Kidney epithelial cell (primary cell): Measurements from ENCODE around the gene LRRC10B. TPM values are rescaled to one million over a fixed set of nuclear protein-coding genes. Genes with fewer than 3 reads are reported as not detected.
"Not testable (repeated sequence)": the region's sequence is repeated elsewhere in the genome, so short reads cannot be mapped to it uniquely, and the experiment has no call there.

Source experiments
- DNase-seq: peaks from one replicate; pipeline ENCODE4 v3.0.0-alpha.2; 2010; ENCODE audit warnings: low read depth
- H3K27me3 ChIP-seq: 2 replicates; pipeline ENCODE4 v1.6.0; 2011; ENCODE audit warnings: low read length; ENCODE audit not compliant: control insufficient read depth, insufficient read depth
- H3K36me3 ChIP-seq: 2 replicates; pipeline ENCODE4 v1.5.1; 2011; ENCODE audit warnings: low read length; ENCODE audit not compliant: control insufficient read depth, insufficient read depth
- H3K4me3 ChIP-seq: 2 replicates; pipeline ENCODE4 v1.5.1; 2011; ENCODE audit warnings: low read depth, mild to moderate bottlenecking, control low read depth, low read length
- CTCF ChIP-seq: IDR thresholded peaks from 2 replicates; pipeline ENCODE4 v1.5.1; 2011; ENCODE audit warnings: mild to moderate bottlenecking, moderate library complexity, low read length, control low read depth, inconsistent platforms; ENCODE audit not compliant: insufficient read depth, poor library complexity, severe bottlenecking
- total RNA-seq: library from RNA; depleted of rRNA; stranded (reverse); fragments of >200 nt; gene quantifications from 2 replicates; pipeline ENCODE4 v1.2.3, GENCODE V29; 2015

The LRRC10B gene
- 0.25 TPM in 1 of 2 replicates, not detected in the other for total RNA-seq

GRCh38 chr11:61507962-61508861 lies at the start of gene LRRC10B:
Gene LRRC10B (plus strand): TSS chr11:61508749. CDS start chr11:61508999, 250 bp downstream.
- H3K27me3 ChIP-seq: peaks cover 49% of the 10 kb centered on the region
- H3K4me3 ChIP-seq: no peak within 1 kb of the TSS
- DNase-seq: no peak

GRCh38 chr11:61460474-61460881 lies 48.1 kb upstream of the LRRC10B start:
- H3K4me3 ChIP-seq: no peak overlapping the region
- no peaks in the 10 kb centered on the region for H3K27me3 ChIP-seq
- H3K36me3 ChIP-seq: no peaks in the 10 kb centered on the region
- no peak for DNase-seq
- no peak for TF ChIP-seq CTCF

More at GRCh38 chr11:61507962-61508861, at the start of gene LRRC10B:
- no peaks in the 10 kb centered on the region for H3K36me3 ChIP-seq
- no peak for TF ChIP-seq CTCF

GRCh38 chr11:61460986-61461385 lies 47.6 kb upstream of the LRRC10B start:
- Histone ChIP-seq H3K36me3 (no peaks in the 10 kb centered on the region), H3K27me3 (no peaks in the 10 kb centered on the region), H3K4me3 (no peak overlapping the region)
- no peak for DNase-seq
- peak; percentile 10 for TF ChIP-seq CTCF

GRCh38 chr11:61467602-61468001 lies 40.9 kb upstream of the LRRC10B start:
- not testable (repeated sequence) for DNase-seq, H3K36me3 ChIP-seq, H3K27me3 ChIP-seq, H3K4me3 ChIP-seq

- no peaks in the 10 kb centered on the region for H3K36me3 ChIP-seq
- H3K27me3 ChIP-seq: no peaks in the 10 kb centered on the region
- no peak for TF ChIP-seq CTCF
- DNase-seq: no peak
- no peak overlapping the region for H3K4me3 ChIP-seq
These were observed 40.5 kb upstream of the LRRC10B start for GRCh38 chr11:61468002-61468401.

GRCh38 chr11:61472282-61472681 lies 36.3 kb upstream of the LRRC10B start:
- no peak for DNase-seq
- no peak overlapping the region for H3K4me3 ChIP-seq
- no peak for TF ChIP-seq CTCF
- no peaks in the 10 kb centered on the region for H3K36me3 ChIP-seq
- H3K27me3 ChIP-seq: no peaks in the 10 kb centered on the region
